HepG2 (cell line): Measurements from ENCODE around the gene KRT4. TPM values are rescaled to one million over a fixed set of nuclear protein-coding genes. Genes with fewer than 3 reads are reported as not detected.

Experiments used
- ATAC-seq: fragments of 200-7000 bp; cut with Tn5 transposase; 3 replicates; pipeline ENCODE4 v1.9.1; 2020; ENCODE audit warnings: mild to moderate bottlenecking, moderate library complexity
- BruUV-seq: library from RNA; stranded (reverse); fragments of 400-500 nt; replicated peaks from 2 replicates; lab custom pipeline; 2021; lab: Mats Ljungman, UMichigan
- CTCF ChIA-PET: fragments of 300-600 bp; formaldehyde crosslinking; extraction: SDS; loops from one replicate; lab custom pipeline; 2021; ENCODE audit warnings: low total read pairs, inconsistent platforms, low intra/inter-chr PET ratio; lab: Yijun Ruan, JAX
- POLR2A ChIA-PET: fragments of 350-600 bp; sonication (Branson Sonifier 250); formaldehyde crosslinking; loops from one replicate; lab custom pipeline; 2020; ENCODE audit warnings: antibody characterized with exemption, inconsistent platforms; lab: Yijun Ruan, JAX
- DNase-seq: peaks from one replicate; pipeline ENCODE4 v3.0.0-alpha.2; 2015; ENCODE audit warnings: low spot score
- FAIRE-seq: peaks from 3 replicates; lab custom pipeline; 2011; peaks lifted over from hg19 to GRCh38; lab: Jason Lieb, UNC
- H2AFZ ChIP-seq: one replicate; pipeline ENCODE4 v1.6.1; 2011; ENCODE audit warnings: low read length, inconsistent platforms
- H3K27ac ChIP-seq: fragments of 300-600 bp; 3 replicates; pipeline ENCODE4 v1.8.0; 2011; ENCODE audit warnings: mixed run types, mild to moderate bottlenecking, mixed read lengths, low read length, inconsistent platforms; ENCODE audit not compliant: insufficient read depth; ENCODE audit errors: extremely low read length
- H3K27me3 ChIP-seq, 2 experiments: fragments of 200-600 bp in 1 of 2; 2 replicates in 1 of 2; 3 replicates in 1 of 2; pipeline versions ENCODE4 v1.6.0 to v1.8.0; 2011; ENCODE audit warnings: low read length in 2 of 2, mild to moderate bottlenecking in 2 of 2, moderate library complexity in 2 of 2, inconsistent platforms in 1 of 2; ENCODE audit not compliant: insufficient read depth in 2 of 2, control insufficient read depth in 1 of 2
- H3K36me3 ChIP-seq, 2 experiments: fragments of 200-600 bp in 1 of 2; replicated peaks in 1 of 2; 2 replicates in 1 of 2; 3 replicates in 1 of 2; pipeline versions ENCODE4 v1.5.1 to v1.8.0; 2011; ENCODE audit warnings: low read length in 2 of 2, inconsistent platforms in 1 of 2; ENCODE audit not compliant: insufficient read depth in 2 of 2, control insufficient read depth in 1 of 2
- H3K4me1 ChIP-seq: 2 replicates; pipeline ENCODE4 v1.5.1; 2012; ENCODE audit warnings: low read length, inconsistent platforms; ENCODE audit not compliant: insufficient read depth
- H3K4me2 ChIP-seq: 2 replicates; pipeline ENCODE4 v1.6.0; 2011; ENCODE audit warnings: low read depth, low read length, inconsistent platforms
- H3K4me3 ChIP-seq, 3 experiments: fragments of 200-600 bp in 1 of 3; sonication (generic), shearing (Covaris generic) in 1 of 3; replicated peaks in 1 of 3; 2 replicates each; pipeline ENCODE4 v1.5.1; 2011 to 2016; ENCODE audit warnings: low read length in 3 of 3, inconsistent platforms in 2 of 3, low read depth in 2 of 3, mild to moderate bottlenecking in 2 of 3, control low read depth in 1 of 3, mixed read lengths in 1 of 3; ENCODE audit not compliant: insufficient read depth in 1 of 3
- H3K79me2 ChIP-seq: one replicate; pipeline ENCODE4 v1.6.1; 2011; ENCODE audit warnings: low read length, inconsistent platforms; ENCODE audit not compliant: insufficient read depth
- H3K9ac ChIP-seq: 2 replicates; pipeline ENCODE4 v1.6.0; 2011; ENCODE audit warnings: mild to moderate bottlenecking, low read depth, low read length, inconsistent platforms; ENCODE audit not compliant: insufficient read depth
- H3K9me3 ChIP-seq: 2 replicates; pipeline ENCODE4 v1.5.1; 2012; ENCODE audit warnings: mild to moderate bottlenecking, low read length
- H4K20me1 ChIP-seq: 2 replicates; pipeline ENCODE4 v1.6.0; 2011; ENCODE audit warnings: inconsistent platforms, mild to moderate bottlenecking, low read length, moderate library complexity; ENCODE audit not compliant: insufficient read depth
- EZH2 ChIP-seq: conservative IDR thresholded peaks from 2 replicates; pipeline ENCODE4 v1.6.1; 2012; ENCODE audit warnings: mild to moderate bottlenecking, low read depth, low read length, moderate library complexity
- TBL1XR1 ChIP-seq: fragments of 150-350 bp; IDR thresholded peaks from 2 replicates; pipeline ENCODE4 v1.6.1; 2014; ENCODE audit warnings: borderline replicate concordance, low read length; ENCODE audit not compliant: partially characterized antibody
- ZNF33A ChIP-seq: sonication (generic); formaldehyde crosslinking; IDR thresholded peaks from 2 replicates; pipeline ENCODE4 v1.5.1; 2020; ENCODE audit warnings: missing genetic modification reagents, mild to moderate bottlenecking, moderate library complexity, borderline replicate concordance
- ZNF496 ChIP-seq: sonication (generic); formaldehyde crosslinking; IDR thresholded peaks from 2 replicates; pipeline ENCODE4 v1.8.1; 2023; ENCODE audit warnings: mild to moderate bottlenecking, moderate library complexity, missing genetic modification reagents; ENCODE audit not compliant: insufficient replicate concordance
- WGBS: methylation state at CpG from one replicate; pipeline ENCODE4 v1.1.6; 2017; ENCODE audit warnings: low lambda C conversion rate; 5-methylcytosine and 5-hydroxymethylcytosine counted together
- in situ Hi-C: cut with HindIII; loops from 2 replicates; pipeline ENCODE4 v1.10.0; 2017; ENCODE audit warnings: low pct_unique_long_range_greater_than_20kb; ENCODE audit not compliant: extremely low pct_ligation_motif_present
- intact Hi-C: fragments of 100-400 bp; cut with micrococcal nuclease; formaldehyde crosslinking; loops from one replicate; pipeline ENCODE4 v1.10.0; 2022; ENCODE audit not compliant: unreplicated experiment
- polyA plus RNA-seq, 8 experiments: library from polyadenylated mRNA; depleted of rRNA in 3 of 8; stranded (reverse) in 7 of 8; unstranded in 1 of 8; fragments of >200 nt; fragmentation: Illumina TruSeq in 4 of 8; extraction: Trizol in 4 of 8; gene quantifications; 2 replicates each; pipeline versions ENCODE4 v1.2.1 to v1.2.3, GENCODE V29; 2011 to 2016; ENCODE audit warnings: low read depth in 4 of 8, missing spikeins in 1 of 8, mixed read lengths in 1 of 8; ENCODE audit not compliant: insufficient read depth in 1 of 8
- total RNA-seq, 5 experiments: library from RNA; depleted of rRNA; stranded (reverse); fragments of >200 nt; fragmentation: Illumina TruSeq; extraction: Trizol; gene quantifications; 2 replicates each; pipeline ENCODE4 v1.2.3, GENCODE V29; 2016; ENCODE audit warnings: low read depth in 1 of 5
- TF ChIP-seq, protein P1 (sequence below): sonication (generic); formaldehyde crosslinking; IDR thresholded peaks from 2 replicates; pipeline ENCODE4 v1.4.0; 2020; ENCODE audit warnings: missing genetic modification reagents
- TF ChIP-seq, protein P2 (sequence below): sonication (generic); formaldehyde crosslinking; IDR thresholded peaks from 2 replicates; pipeline ENCODE4 v1.4.0; 2020; ENCODE audit warnings: missing genetic modification reagents
- TF ChIP-seq, protein P3 (sequence below), 2 experiments: sonication (generic) in 1 of 2; formaldehyde crosslinking in 1 of 2; IDR thresholded peaks; 2 replicates each; pipeline versions ENCODE4 v1.4.0 to v1.6.1; 2016 to 2020; ENCODE audit warnings: borderline replicate concordance in 1 of 2, low read depth in 1 of 2, mild to moderate bottlenecking in 1 of 2, missing genetic modification reagents in 1 of 2

The KRT4 gene
- total and polyA plus RNA-seq, 2 of the 13 experiments (the other 11 are each of a cell fraction or from before 2014, with no cell fraction given): not detected

- TF ChIP-seq, protein P1, sequence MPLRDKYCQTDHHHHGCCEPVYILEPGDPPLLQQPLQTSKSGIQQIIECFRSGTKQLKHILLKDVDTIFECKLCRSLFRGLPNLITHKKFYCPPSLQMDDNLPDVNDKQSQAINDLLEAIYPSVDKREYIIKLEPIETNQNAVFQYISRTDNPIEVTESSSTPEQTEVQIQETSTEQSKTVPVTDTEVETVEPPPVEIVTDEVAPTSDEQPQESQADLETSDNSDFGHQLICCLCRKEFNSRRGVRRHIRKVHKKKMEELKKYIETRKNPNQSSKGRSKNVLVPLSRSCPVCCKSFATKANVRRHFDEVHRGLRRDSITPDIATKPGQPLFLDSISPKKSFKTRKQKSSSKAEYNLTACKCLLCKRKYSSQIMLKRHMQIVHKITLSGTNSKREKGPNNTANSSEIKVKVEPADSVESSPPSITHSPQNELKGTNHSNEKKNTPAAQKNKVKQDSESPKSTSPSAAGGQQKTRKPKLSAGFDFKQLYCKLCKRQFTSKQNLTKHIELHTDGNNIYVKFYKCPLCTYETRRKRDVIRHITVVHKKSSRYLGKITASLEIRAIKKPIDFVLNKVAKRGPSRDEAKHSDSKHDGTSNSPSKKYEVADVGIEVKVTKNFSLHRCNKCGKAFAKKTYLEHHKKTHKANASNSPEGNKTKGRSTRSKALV (CRISPR knock-in tag): no peak
- TF ChIP-seq ZNF496 (CRISPR knock-in tag): no peak
These were observed 22.4 kb downstream of the KRT4 start (continued) for GRCh38 chr12:52791271-52792184.

DNA sequence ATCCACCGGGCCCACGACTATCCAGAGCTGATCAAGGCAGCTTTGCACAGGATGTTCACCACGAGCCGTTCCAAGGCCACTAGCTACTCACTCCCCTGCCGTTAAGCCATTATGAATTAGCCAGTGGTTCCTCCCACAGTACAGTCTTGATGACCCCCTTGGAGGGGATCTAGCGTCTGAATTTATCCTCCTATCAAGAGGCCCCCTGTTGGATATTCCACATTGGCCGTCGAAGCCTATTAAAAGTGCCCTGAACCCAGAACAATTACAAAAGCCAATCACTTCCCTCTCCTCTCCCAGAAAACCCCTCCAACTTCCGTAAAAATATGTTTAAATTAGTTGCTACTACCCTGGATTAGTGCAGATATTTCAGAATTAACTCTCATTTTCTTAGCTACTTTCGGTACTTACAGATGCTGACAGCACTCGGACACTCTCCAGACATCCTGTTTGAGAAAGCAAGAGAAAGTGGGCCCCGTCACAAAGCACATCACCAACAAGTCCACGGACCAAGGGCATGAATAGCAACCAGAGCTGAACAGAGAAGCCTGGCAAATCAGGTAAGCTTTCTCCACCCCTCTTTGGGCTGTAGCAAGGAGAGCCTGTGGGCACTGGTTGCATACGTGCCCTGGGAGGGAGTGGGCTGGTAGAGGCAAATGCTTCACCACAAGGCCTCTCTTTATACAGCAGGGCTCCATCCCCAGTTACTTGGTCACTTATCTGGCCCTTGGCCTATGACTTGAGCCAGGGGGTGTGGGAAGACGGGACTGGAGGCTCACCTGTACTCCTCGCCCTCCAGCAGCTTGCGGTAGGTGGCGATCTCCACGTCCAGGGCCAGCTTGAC lies 23.3 kb downstream of the KRT4 start:
- no peak for FAIRE-seq

More for the DNA sequence above, 23.3 kb downstream of the KRT4 start:
- Histone ChIP-seq H3K36me3 (no peaks in the 10 kb centered on the region), H3K9ac (no peak overlapping the region), H4K20me1 (no peaks in the 10 kb centered on the region), H3K4me1 (no peaks in the 10 kb centered on the region), H2AFZ (no peak overlapping the region), H3K4me2 (no peak overlapping the region), H3K4me3 (no peak overlapping the region), H3K79me2 (no peaks in the 10 kb centered on the region), H3K9me3 (no peaks in the 10 kb centered on the region), H3K27me3 (peaks cover 4 to 51% of the 10 kb centered on the region in 2 experiments; a peak in 3 of 5 replicates), H3K27ac (no peak overlapping the region)
- in situ Hi-C loops: no loop called here
- intact Hi-C loops: no loop called here
- ChIA-PET POLR2A (no interaction called here), CTCF (no interaction called here)
- no peak; the same call in 1 of the 3 replicates for ATAC-seq
- DNase-seq: no peak
- WGBS: 25% methylated on average over 9 of the region's 19 CpGs
- TF ChIP-seq ZNF33A (no peak), EZH2 (0 out of 2 replicates have a peak, but pooled peaks have one; percentile 64), TBL1XR1 (no peak)
- TF ChIP-seq, protein P2, sequence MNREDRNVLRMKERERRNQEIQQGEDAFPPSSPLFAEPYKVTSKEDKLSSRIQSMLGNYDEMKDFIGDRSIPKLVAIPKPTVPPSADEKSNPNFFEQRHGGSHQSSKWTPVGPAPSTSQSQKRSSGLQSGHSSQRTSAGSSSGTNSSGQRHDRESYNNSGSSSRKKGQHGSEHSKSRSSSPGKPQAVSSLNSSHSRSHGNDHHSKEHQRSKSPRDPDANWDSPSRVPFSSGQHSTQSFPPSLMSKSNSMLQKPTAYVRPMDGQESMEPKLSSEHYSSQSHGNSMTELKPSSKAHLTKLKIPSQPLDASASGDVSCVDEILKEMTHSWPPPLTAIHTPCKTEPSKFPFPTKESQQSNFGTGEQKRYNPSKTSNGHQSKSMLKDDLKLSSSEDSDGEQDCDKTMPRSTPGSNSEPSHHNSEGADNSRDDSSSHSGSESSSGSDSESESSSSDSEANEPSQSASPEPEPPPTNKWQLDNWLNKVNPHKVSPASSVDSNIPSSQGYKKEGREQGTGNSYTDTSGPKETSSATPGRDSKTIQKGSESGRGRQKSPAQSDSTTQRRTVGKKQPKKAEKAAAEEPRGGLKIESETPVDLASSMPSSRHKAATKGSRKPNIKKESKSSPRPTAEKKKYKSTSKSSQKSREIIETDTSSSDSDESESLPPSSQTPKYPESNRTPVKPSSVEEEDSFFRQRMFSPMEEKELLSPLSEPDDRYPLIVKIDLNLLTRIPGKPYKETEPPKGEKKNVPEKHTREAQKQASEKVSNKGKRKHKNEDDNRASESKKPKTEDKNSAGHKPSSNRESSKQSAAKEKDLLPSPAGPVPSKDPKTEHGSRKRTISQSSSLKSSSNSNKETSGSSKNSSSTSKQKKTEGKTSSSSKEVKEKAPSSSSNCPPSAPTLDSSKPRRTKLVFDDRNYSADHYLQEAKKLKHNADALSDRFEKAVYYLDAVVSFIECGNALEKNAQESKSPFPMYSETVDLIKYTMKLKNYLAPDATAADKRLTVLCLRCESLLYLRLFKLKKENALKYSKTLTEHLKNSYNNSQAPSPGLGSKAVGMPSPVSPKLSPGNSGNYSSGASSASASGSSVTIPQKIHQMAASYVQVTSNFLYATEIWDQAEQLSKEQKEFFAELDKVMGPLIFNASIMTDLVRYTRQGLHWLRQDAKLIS: no peak
- TF ChIP-seq, protein P3, sequence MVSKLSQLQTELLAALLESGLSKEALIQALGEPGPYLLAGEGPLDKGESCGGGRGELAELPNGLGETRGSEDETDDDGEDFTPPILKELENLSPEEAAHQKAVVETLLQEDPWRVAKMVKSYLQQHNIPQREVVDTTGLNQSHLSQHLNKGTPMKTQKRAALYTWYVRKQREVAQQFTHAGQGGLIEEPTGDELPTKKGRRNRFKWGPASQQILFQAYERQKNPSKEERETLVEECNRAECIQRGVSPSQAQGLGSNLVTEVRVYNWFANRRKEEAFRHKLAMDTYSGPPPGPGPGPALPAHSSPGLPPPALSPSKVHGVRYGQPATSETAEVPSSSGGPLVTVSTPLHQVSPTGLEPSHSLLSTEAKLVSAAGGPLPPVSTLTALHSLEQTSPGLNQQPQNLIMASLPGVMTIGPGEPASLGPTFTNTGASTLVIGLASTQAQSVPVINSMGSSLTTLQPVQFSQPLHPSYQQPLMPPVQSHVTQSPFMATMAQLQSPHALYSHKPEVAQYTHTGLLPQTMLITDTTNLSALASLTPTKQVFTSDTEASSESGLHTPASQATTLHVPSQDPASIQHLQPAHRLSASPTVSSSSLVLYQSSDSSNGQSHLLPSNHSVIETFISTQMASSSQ (IDR thresholded peaks at IDR 0.05; ENCODE audit: low read depth): no peak
- TF ChIP-seq, protein P3 (CRISPR knock-in tag; IDR thresholded peaks at IDR 0.05; ENCODE audit: borderline replicate concordance): no peak
- no TSS peak for BruUV-seq
